GM23248 (cell line): Measurements from ENCODE around the gene ADAMTS17. TPM values are rescaled to one million over a fixed set of nuclear protein-coding genes. Genes with fewer than 3 reads are reported as not detected.

Experiments
- DNase-seq: peaks from one replicate; pipeline ENCODE4 v3.0.0-alpha.2; 2015
- H2AFZ ChIP-seq: fragments of 200-600 bp; sonication (generic); 2 replicates; pipeline ENCODE4 v1.6.1; 2016; ENCODE audit warnings: antibody characterized with exemption
- H3F3A ChIP-seq: fragments of 200-600 bp; sonication (generic); 2 replicates; pipeline ENCODE4 v1.6.1; 2016; ENCODE audit warnings: mild to moderate bottlenecking, antibody characterized with exemption, mixed run types; ENCODE audit not compliant: insufficient read depth
- H3K27ac ChIP-seq: fragments of 200-600 bp; sonication (generic); 2 replicates; pipeline ENCODE4 v1.5.1; 2016; ENCODE audit warnings: mild to moderate bottlenecking
- H3K27me3 ChIP-seq: fragments of 200-600 bp; sonication (generic); replicated peaks from 2 replicates; pipeline ENCODE4 v1.6.1; 2016; ENCODE audit warnings: mild to moderate bottlenecking; ENCODE audit not compliant: insufficient read depth
- H3K36me3 ChIP-seq: fragments of 200-600 bp; sonication (generic); 2 replicates; pipeline ENCODE4 v1.6.1; 2016; ENCODE audit warnings: low read depth, mild to moderate bottlenecking
- H3K4me1 ChIP-seq: fragments of 200-600 bp; sonication (generic); 2 replicates; pipeline ENCODE4 v1.6.1; 2016; ENCODE audit warnings: mild to moderate bottlenecking; ENCODE audit not compliant: insufficient read depth
- H3K4me2 ChIP-seq: fragments of 200-600 bp; sonication (generic); one replicate; pipeline ENCODE4 v1.6.1; 2016; ENCODE audit warnings: mild to moderate bottlenecking; ENCODE audit not compliant: unreplicated experiment
- H3K4me3 ChIP-seq: fragments of 200-600 bp; sonication (generic); 2 replicates; pipeline ENCODE4 v1.5.1; 2016; ENCODE audit warnings: mild to moderate bottlenecking
- H3K79me2 ChIP-seq: fragments of 200-600 bp; sonication (generic); 2 replicates; pipeline ENCODE4 v1.6.1; 2016; ENCODE audit warnings: mild to moderate bottlenecking; ENCODE audit not compliant: insufficient read depth
- H3K9ac ChIP-seq: fragments of 200-600 bp; sonication (generic); 2 replicates; pipeline ENCODE4 v1.6.1; 2016; ENCODE audit warnings: mild to moderate bottlenecking
- H3K9me2 ChIP-seq: fragments of 200-600 bp; sonication (generic); 2 replicates; pipeline ENCODE4 v1.6.1; 2016; ENCODE audit warnings: mixed run types, mild to moderate bottlenecking, moderate library complexity; ENCODE audit not compliant: insufficient read depth
- H3K9me3 ChIP-seq: fragments of 200-600 bp; sonication (generic); one replicate; pipeline ENCODE4 v1.6.1; 2017; ENCODE audit warnings: low read depth
- H4K20me1 ChIP-seq: fragments of 200-600 bp; sonication (generic); 2 replicates; pipeline ENCODE4 v1.6.0; 2016; ENCODE audit not compliant: insufficient read depth
- EZH2 ChIP-seq: fragments of 200-600 bp; sonication (generic); IDR thresholded peaks from 2 replicates; pipeline ENCODE4 v1.6.1; 2018; ENCODE audit warnings: antibody characterized with exemption, mild to moderate bottlenecking; ENCODE audit not compliant: insufficient read depth, poor library complexity, severe bottlenecking
- EZH2phosphoT487 ChIP-seq: fragments of 200-600 bp; sonication (generic); IDR thresholded peaks from 2 replicates; pipeline ENCODE4 v1.6.1; 2018; ENCODE audit warnings: antibody characterized with exemption, moderate library complexity, mild to moderate bottlenecking, low read depth; ENCODE audit not compliant: insufficient read depth
- WGBS, 2 experiments: methylation state at CpG; one replicate each; pipeline ENCODE4 v1.1.6; 2015 to 2017; ENCODE audit warnings: low lambda C conversion rate in 2 of 2, low coverage in 1 of 2; ENCODE audit errors: missing lambda C conversion rate in 2 of 2; 5-methylcytosine and 5-hydroxymethylcytosine counted together
- in situ Hi-C: fragments of 300-500 bp; cut with MboI; formaldehyde crosslinking; loops from 2 replicates; pipeline ENCODE4 v1.15.0; 2020
- polyA plus RNA-seq: library from polyadenylated mRNA; unstranded; fragments of >200 nt; fragmentation: Nextera tagmentation; extraction: Ambion mirVana; gene quantifications from 2 replicates; pipeline ENCODE4 v1.2.1, GENCODE V29; 2016
- total RNA-seq: library from RNA; depleted of rRNA; stranded (reverse); fragments of >200 nt; shearing (Covaris generic); gene quantifications from 2 replicates; pipeline ENCODE4 v1.2.3, GENCODE V29; 2014

The ADAMTS17 gene
- total and polyA plus RNA-seq, 2 experiments from 2014 or later: not detected

- Histone ChIP-seq H2AFZ (no peak overlapping the region), H3K36me3 (no peaks in the 10 kb centered on the region), H3K27ac (no peak overlapping the region), H3K4me2 (no peak overlapping the region), H3K79me2 (no peaks in the 10 kb centered on the region), H3F3A (no peaks in the 10 kb centered on the region), H3K4me1 (no peaks in the 10 kb centered on the region), H3K9me3 (no peaks in the 10 kb centered on the region), H3K27me3 (no peaks in the 10 kb centered on the region), H3K9ac (no peak overlapping the region), H3K9me2 (no peaks in the 10 kb centered on the region), H4K20me1 (no peaks in the 10 kb centered on the region), H3K4me3 (no peak overlapping the region)
- TF ChIP-seq EZH2phosphoT487 (no peak), EZH2 (no peak)
- DNase-seq: no peak
- 45 to 51% methylated on average over 12 of the region's 12 CpGs for WGBS, 2 experiments
- in situ Hi-C loops: no loop called here
Observed at GRCh38 chr15:99998661-99999101, 343.1 kb downstream of the ADAMTS17 start.

GRCh38 chr15:99997112-99997651 is 344.6 kb downstream of the ADAMTS17 start:
- Histone ChIP-seq H3K27ac (no peak overlapping the region), H3K36me3 (no peaks in the 10 kb centered on the region), H3K4me1 (no peaks in the 10 kb centered on the region), H3K9me3 (no peaks in the 10 kb centered on the region), H3K9ac (no peak overlapping the region), H2AFZ (no peak overlapping the region), H3F3A (no peaks in the 10 kb centered on the region), H3K4me3 (no peak overlapping the region), H4K20me1 (no peaks in the 10 kb centered on the region), H3K9me2 (no peaks in the 10 kb centered on the region), H3K79me2 (no peaks in the 10 kb centered on the region), H3K27me3 (no peaks in the 10 kb centered on the region), H3K4me2 (no peak overlapping the region)
- in situ Hi-C loops: no loop called here
- TF ChIP-seq EZH2phosphoT487: no peak
- TF ChIP-seq EZH2: no peak
- DNase-seq: no peak
- WGBS, 2 experiments: 66 to 69% methylated on average over 22 of the region's 22 CpGs

GRCh38 chr15:99996660-99997059 is 345.1 kb downstream of the ADAMTS17 start:
- no peak for TF ChIP-seq EZH2
- TF ChIP-seq EZH2phosphoT487: no peak
- Histone ChIP-seq H3K4me3 (no peak overlapping the region), H3K9ac (no peak overlapping the region), H3F3A (no peaks in the 10 kb centered on the region), H4K20me1 (no peaks in the 10 kb centered on the region), H3K36me3 (no peaks in the 10 kb centered on the region), H3K9me2 (no peaks in the 10 kb centered on the region), H3K4me2 (no peak overlapping the region), H3K79me2 (no peaks in the 10 kb centered on the region), H2AFZ (no peak overlapping the region), H3K27me3 (no peaks in the 10 kb centered on the region), H3K4me1 (no peaks in the 10 kb centered on the region), H3K9me3 (no peaks in the 10 kb centered on the region), H3K27ac (no peak overlapping the region)
- in situ Hi-C loops: no loop called here
- DNase-seq: no peak
- WGBS, 2 experiments: 33 to 39% methylated on average over 3 of the region's 3 CpGs

GRCh38 chr15:99995543-99995942 is 346.2 kb downstream of the ADAMTS17 start:
- Histone ChIP-seq H3K4me3 (no peak overlapping the region), H3K27me3 (no peaks in the 10 kb centered on the region), H3K9me3 (no peaks in the 10 kb centered on the region), H3K9me2 (no peaks in the 10 kb centered on the region), H3K79me2 (no peaks in the 10 kb centered on the region), H3K4me2 (no peak overlapping the region), H2AFZ (no peak overlapping the region), H3K9ac (no peak overlapping the region), H3K4me1 (no peaks in the 10 kb centered on the region), H3K27ac (no peak overlapping the region), H3K36me3 (no peaks in the 10 kb centered on the region), H3F3A (no peaks in the 10 kb centered on the region), H4K20me1 (no peaks in the 10 kb centered on the region)
- DNase-seq: no peak
- in situ Hi-C loops: no loop called here
- TF ChIP-seq EZH2: no peak
- no peak for TF ChIP-seq EZH2phosphoT487
- 59 to 60% methylated on average over 11 of the region's 11 CpGs for WGBS, 2 experiments

- H3F3A ChIP-seq: no peaks in the 10 kb centered on the region
- no peaks in the 10 kb centered on the region for H3K27me3 ChIP-seq
- no peaks in the 10 kb centered on the region for H3K4me1 ChIP-seq
- H3K9me3 ChIP-seq: no peaks in the 10 kb centered on the region
- H2AFZ ChIP-seq: no peak overlapping the region
- no peaks in the 10 kb centered on the region for H4K20me1 ChIP-seq
- no peak overlapping the region for H3K4me2 ChIP-seq
- H3K27ac ChIP-seq: no peak overlapping the region
- no peaks in the 10 kb centered on the region for H3K79me2 ChIP-seq
- in situ Hi-C loops: no loop called here
- no peak overlapping the region for H3K9ac ChIP-seq
- no peak overlapping the region for H3K4me3 ChIP-seq
- H3K36me3 ChIP-seq: no peaks in the 10 kb centered on the region
- WGBS, 2 experiments: 32 to 38% methylated on average over 6 of the region's 6 CpGs
- DNase-seq: no peak
- no peak for TF ChIP-seq EZH2
- TF ChIP-seq EZH2phosphoT487: no peak
- no peaks in the 10 kb centered on the region for H3K9me2 ChIP-seq
Observed at GRCh38 chr15:99994849-99995248, 346.9 kb downstream of the ADAMTS17 start.
